22Rv1 (cell line): ENCODE measurements around the gene CEP295NL.

ENCODE experiments used
- ZFX ChIP-seq: fragments of 450-650 bp; IDR thresholded peaks from 2 replicates; pipeline ENCODE4 v1.6.1; 2017; ENCODE audit warnings: antibody characterized with exemption, borderline replicate concordance
- TF ChIP-seq, protein P1 (sequence below): fragments of 450-650 bp; IDR thresholded peaks from 2 replicates; pipeline ENCODE4 v1.5.1; 2017; ENCODE audit warnings: mild to moderate bottlenecking

DNA sequence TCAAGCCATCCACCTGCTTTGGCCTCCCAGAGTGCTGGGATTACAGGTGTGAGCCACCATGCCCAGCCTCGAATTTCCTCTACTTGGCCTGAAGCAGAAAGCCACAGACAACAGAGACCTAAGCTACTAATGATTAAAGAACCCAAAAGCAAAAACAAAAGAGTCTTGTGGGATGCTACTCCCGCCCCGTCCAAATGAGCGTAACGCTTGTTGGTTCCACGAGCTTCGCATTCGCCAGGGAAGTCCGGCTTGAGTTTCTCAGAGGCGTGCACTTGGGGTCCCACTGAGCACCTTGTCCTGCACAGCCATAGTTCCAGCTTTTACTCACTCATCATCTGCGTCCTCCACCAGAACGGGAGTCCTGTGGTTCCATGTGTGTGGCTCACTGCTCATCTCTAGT, 16.0 kb downstream of the CEP295NL start:
- TF ChIP-seq, protein P1, sequence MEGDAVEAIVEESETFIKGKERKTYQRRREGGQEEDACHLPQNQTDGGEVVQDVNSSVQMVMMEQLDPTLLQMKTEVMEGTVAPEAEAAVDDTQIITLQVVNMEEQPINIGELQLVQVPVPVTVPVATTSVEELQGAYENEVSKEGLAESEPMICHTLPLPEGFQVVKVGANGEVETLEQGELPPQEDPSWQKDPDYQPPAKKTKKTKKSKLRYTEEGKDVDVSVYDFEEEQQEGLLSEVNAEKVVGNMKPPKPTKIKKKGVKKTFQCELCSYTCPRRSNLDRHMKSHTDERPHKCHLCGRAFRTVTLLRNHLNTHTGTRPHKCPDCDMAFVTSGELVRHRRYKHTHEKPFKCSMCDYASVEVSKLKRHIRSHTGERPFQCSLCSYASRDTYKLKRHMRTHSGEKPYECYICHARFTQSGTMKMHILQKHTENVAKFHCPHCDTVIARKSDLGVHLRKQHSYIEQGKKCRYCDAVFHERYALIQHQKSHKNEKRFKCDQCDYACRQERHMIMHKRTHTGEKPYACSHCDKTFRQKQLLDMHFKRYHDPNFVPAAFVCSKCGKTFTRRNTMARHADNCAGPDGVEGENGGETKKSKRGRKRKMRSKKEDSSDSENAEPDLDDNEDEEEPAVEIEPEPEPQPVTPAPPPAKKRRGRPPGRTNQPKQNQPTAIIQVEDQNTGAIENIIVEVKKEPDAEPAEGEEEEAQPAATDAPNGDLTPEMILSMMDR: no peak
- no peak for TF ChIP-seq ZFX
